GM23248 (cell line): ENCODE results near the gene CADM4.

ENCODE experiments used
- EZH2 ChIP-seq: fragments of 200-600 bp; sonication (generic); IDR thresholded peaks from 2 replicates; pipeline ENCODE4 v1.6.1; 2018; ENCODE audit warnings: antibody characterized with exemption, mild to moderate bottlenecking; ENCODE audit not compliant: insufficient read depth, poor library complexity, severe bottlenecking
- EZH2phosphoT487 ChIP-seq: fragments of 200-600 bp; sonication (generic); IDR thresholded peaks from 2 replicates; pipeline ENCODE4 v1.6.1; 2018; ENCODE audit warnings: antibody characterized with exemption, moderate library complexity, mild to moderate bottlenecking, low read depth; ENCODE audit not compliant: insufficient read depth

GRCh38 chr19:43598445-43599240 is 41.0 kb downstream of the CADM4 start:
- no peak for TF ChIP-seq EZH2
- TF ChIP-seq EZH2phosphoT487 = no peak
